BE2C (cell line): ENCODE results near the gene PHC1.
"Not testable (repeated sequence)": the region's sequence is repeated elsewhere in the genome, so short reads cannot be mapped to it uniquely, and the experiment has no call there.

Source experiments
- DNase-seq: peaks from one replicate; pipeline ENCODE4 v3.0.0-alpha.2; 2020
- H3K27me3 ChIP-seq: fragments of 250-450 bp; sonication (Bioruptor Pico); 2 replicates; pipeline ENCODE4 v1.5.1; 2020; ENCODE audit warnings: mild to moderate bottlenecking
- H3K36me3 ChIP-seq: fragments of 250-450 bp; sonication (Bioruptor Pico); 2 replicates; pipeline ENCODE4 v1.5.1; 2020; ENCODE audit warnings: mild to moderate bottlenecking
- H3K4me1 ChIP-seq: fragments of 250-450 bp; sonication (Bioruptor Pico); 2 replicates; pipeline ENCODE4 v1.5.1; 2020
- H3K4me3 ChIP-seq: 2 replicates; pipeline ENCODE4 v1.5.1; 2011; ENCODE audit warnings: low read depth, low read length
- H3K9me3 ChIP-seq: fragments of 250-450 bp; sonication (Bioruptor Pico); 2 replicates; pipeline ENCODE4 v1.5.1; 2020
- CTCF ChIP-seq: IDR thresholded peaks from 2 replicates; pipeline ENCODE4 v1.5.1; 2012; ENCODE audit warnings: mild to moderate bottlenecking, low read depth, low read length

The PHC1 gene

DNA sequence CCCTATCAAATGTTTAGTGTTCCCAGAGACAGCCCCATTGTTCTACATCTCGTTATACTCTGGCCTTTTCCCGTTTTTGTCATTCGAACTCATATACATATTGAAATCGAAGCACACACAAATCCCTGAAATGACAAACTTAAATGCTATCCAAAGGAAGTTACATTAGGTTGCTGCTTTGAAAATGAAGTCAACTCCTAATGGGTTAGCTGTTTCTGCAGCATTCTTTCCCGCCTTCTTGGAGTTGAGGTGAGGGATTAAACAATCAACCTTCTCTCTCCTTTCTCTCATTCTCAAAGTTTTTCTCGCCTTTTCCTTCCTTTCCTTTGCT is 642 bp upstream of the PHC1 start:
- no peak for DNase-seq
- Histone ChIP-seq H3K36me3 (no peaks in the 10 kb centered on the region), H3K4me3 (peak overlapping the region; percentile 89), H3K9me3 (no peaks in the 10 kb centered on the region), H3K27me3 (no peaks in the 10 kb centered on the region), H3K4me1 (peaks cover 3% of the 10 kb centered on the region; the same call in 1 of the 2 replicates)
- TF ChIP-seq CTCF, result no peak

DNA sequence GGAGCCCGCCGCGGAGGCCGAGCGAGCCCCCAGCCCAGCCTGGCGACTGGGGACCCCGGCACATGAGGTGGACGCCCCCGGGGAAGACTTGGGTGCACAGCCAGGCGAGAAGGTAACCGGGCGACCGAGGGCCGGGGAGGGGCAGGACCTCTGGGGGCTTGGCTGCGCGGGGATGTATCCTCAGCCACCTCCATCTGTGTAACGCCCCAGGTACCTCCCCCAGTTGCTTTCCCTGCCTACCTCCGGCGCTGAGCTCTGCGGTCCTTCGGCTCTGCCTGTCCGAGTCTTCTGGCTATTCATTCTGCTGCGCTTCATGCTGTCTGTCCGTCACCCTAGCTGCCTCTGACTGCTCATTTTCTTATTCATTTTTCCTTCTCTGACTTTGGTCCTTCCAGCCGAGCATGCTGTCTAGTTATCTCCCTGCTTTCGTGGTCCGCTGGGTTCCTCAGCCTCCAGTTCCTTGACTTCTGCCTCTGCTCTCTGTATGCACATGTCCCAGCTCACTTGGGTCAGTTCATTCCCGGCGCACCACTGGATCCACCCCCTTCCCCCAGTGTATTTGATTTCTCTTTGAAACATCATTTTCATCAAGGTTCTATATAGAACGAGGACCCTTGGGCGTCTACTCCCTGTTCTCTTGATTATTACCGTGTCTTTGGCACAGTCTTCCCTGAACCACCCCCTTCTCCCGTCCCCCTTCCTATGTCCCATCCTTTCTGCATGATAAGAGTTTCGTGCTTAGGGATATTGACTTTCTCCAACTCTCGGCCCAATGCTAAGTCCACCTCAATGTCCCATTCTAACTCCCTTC is 612 bp downstream of the PHC1 start:
- peak; percentile 67 for DNase-seq
- Histone ChIP-seq H3K36me3 (peaks cover 5% of the 10 kb centered on the region), H3K9me3 (no peaks in the 10 kb centered on the region), H3K4me1 (peaks cover 3% of the 10 kb centered on the region; the same call in 1 of the 2 replicates), H3K4me3 (peak overlapping the region; percentile 93), H3K27me3 (no peaks in the 10 kb centered on the region)
- no peak for TF ChIP-seq CTCF

- TF ChIP-seq CTCF, result no peak
- DNase-seq, result no peak
- Histone ChIP-seq H3K9me3 (no peaks in the 10 kb centered on the region), H3K4me1 (peaks cover 3% of the 10 kb centered on the region; the same call in 1 of the 2 replicates), H3K4me3 (peak overlapping the region; percentile 23), H3K27me3 (no peaks in the 10 kb centered on the region), H3K36me3 (peaks cover 6% of the 10 kb centered on the region)
Observed at GRCh38 chr12:8916154-8916553, 1.8 kb downstream of the PHC1 start.

- no peak for DNase-seq
- no peak for TF ChIP-seq CTCF
- no peak overlapping the region for H3K4me3 ChIP-seq
- peaks cover 6% of the 10 kb centered on the region for H3K36me3 ChIP-seq
- peaks cover 3% of the 10 kb centered on the region; the same call in 1 of the 2 replicates for H3K4me1 ChIP-seq
- no peaks in the 10 kb centered on the region for H3K27me3 ChIP-seq
- H3K9me3 ChIP-seq, result no peaks in the 10 kb centered on the region
Observed at GRCh38 chr12:8917031-8917430, 2.7 kb downstream of the PHC1 start.

DNA sequence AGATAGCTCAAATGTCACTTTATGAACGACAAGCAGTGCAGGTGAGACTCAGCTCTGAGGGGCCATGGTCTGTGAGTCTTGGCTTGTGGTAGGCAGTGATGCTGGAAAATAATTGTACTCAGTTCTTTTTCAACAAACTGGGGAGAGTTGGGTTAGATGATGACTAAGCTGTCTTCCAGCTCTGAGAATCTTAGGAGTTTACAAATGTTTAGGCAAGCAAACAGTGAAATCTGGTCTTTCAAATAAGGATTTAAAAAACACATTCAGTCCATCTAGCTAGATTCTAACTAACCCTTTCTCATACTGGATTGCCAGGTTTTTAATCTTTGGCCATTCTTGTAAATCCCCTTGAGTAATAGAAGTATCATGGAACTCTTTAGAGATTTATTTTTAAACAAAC is 3.4 kb downstream of the PHC1 start:
- no peak for TF ChIP-seq CTCF
- Histone ChIP-seq H3K4me1 (peaks cover 3% of the 10 kb centered on the region; the same call in 1 of the 2 replicates), H3K36me3 (peaks cover 10% of the 10 kb centered on the region), H3K9me3 (no peaks in the 10 kb centered on the region), H3K27me3 (no peaks in the 10 kb centered on the region), H3K4me3 (no peak overlapping the region)
- DNase-seq, result no peak

DNA sequence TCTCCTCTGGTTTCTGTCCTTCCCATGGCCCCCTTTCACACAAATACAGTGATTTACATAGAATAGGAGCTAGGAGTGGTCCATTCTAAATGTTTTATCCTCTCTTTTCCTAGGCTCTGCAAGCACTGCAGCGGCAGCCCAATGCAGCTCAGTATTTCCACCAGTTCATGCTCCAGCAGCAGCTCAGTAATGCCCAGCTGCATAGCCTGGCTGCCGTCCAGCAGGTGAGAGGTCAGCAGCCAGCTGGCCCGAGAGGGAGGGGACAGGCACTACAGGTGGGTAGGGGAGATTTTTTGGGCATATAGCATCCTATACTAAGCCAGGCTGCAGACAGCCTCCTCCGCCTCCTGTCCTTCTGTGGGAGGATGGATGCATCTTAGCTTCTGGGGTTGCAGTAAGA is 5.3 kb downstream of the PHC1 start:
- H3K36me3 ChIP-seq, H3K4me1 ChIP-seq, H3K9me3 ChIP-seq, H3K27me3 ChIP-seq, DNase-seq, H3K4me3 ChIP-seq: not testable (repeated sequence)
